ENCODE measurements around the gene ST8SIA5.

Gene ST8SIA5

GRCh38 chr18:46793565-46793964 lies 36.7 kb upstream of the ST8SIA5 start:
- H3K4me3 ChIP-seq (ENCODE audit: low read depth, low read length, poor library complexity, severe bottlenecking) = no peak overlapping the region
- no peaks in the 10 kb centered on the region for H3K36me3 ChIP-seq (ENCODE audit: insufficient read depth, low read length)
- TF ChIP-seq EZH2 (IDR thresholded peaks at IDR 0.05; ENCODE audit: borderline replicate concordance, low read length) (no peak), CTCF (IDR thresholded peaks at IDR 0.05; ENCODE audit: low read length) (peak; percentile 15; the same call in 1 of the 2 replicates)
- H3K27ac ChIP-seq (ENCODE audit: low read depth, low read length, poor library complexity, severe bottlenecking) = no peak overlapping the region
- H3K79me2 ChIP-seq (ENCODE audit: insufficient read depth, low read length) = no peaks in the 10 kb centered on the region
- H2AFZ ChIP-seq (ENCODE audit: low read length) = no peak overlapping the region
- no peaks in the 10 kb centered on the region for H3K27me3 ChIP-seq (ENCODE audit: insufficient read depth, low read length)
- H4K20me1 ChIP-seq (ENCODE audit: insufficient read depth, low read length) = no peaks in the 10 kb centered on the region
- H3F3A ChIP-seq (ENCODE audit: insufficient read depth, low read length) = no peaks in the 10 kb centered on the region
- H3K9ac ChIP-seq (ENCODE audit: low read length) = no peak overlapping the region
- no peak overlapping the region for H3K4me2 ChIP-seq (ENCODE audit: low read length)
- H3K4me1 ChIP-seq (ENCODE audit: insufficient read depth, low read length, severe bottlenecking) = no peaks in the 10 kb centered on the region
- H3K9me3 ChIP-seq (ENCODE audit: low read length) = no peaks in the 10 kb centered on the region
- H3K9me2 ChIP-seq (ENCODE audit: low read depth, low read length) = no peaks in the 10 kb centered on the region

GRCh38 chr18:46789088-46789487 lies 32.2 kb upstream of the ST8SIA5 start:
- TF ChIP-seq EZH2 (IDR thresholded peaks at IDR 0.05; ENCODE audit: borderline replicate concordance, low read length) = no peak
- TF ChIP-seq CTCF (IDR thresholded peaks at IDR 0.05; ENCODE audit: low read length) = no peak
- no peak overlapping the region for H3K4me2 ChIP-seq (ENCODE audit: low read length)
- no peak overlapping the region for H3K27ac ChIP-seq (ENCODE audit: low read depth, low read length, poor library complexity, severe bottlenecking)
- no peak overlapping the region for H2AFZ ChIP-seq (ENCODE audit: low read length)
- no peaks in the 10 kb centered on the region for H3K4me1 ChIP-seq (ENCODE audit: insufficient read depth, low read length, severe bottlenecking)
- no peak overlapping the region for H3K9ac ChIP-seq (ENCODE audit: low read length)
- H3F3A ChIP-seq (ENCODE audit: insufficient read depth, low read length) = no peaks in the 10 kb centered on the region
- no peaks in the 10 kb centered on the region for H3K79me2 ChIP-seq (ENCODE audit: insufficient read depth, low read length)
- H3K4me3 ChIP-seq (ENCODE audit: low read depth, low read length, poor library complexity, severe bottlenecking) = no peak overlapping the region
- no peaks in the 10 kb centered on the region for H3K27me3 ChIP-seq (ENCODE audit: insufficient read depth, low read length)
- no peaks in the 10 kb centered on the region for H4K20me1 ChIP-seq (ENCODE audit: insufficient read depth, low read length)
- H3K9me2 ChIP-seq (ENCODE audit: low read depth, low read length) = no peaks in the 10 kb centered on the region
- no peaks in the 10 kb centered on the region for H3K36me3 ChIP-seq (ENCODE audit: insufficient read depth, low read length)
- peaks cover 9% of the 10 kb centered on the region for H3K9me3 ChIP-seq (ENCODE audit: low read length)

- no peak overlapping the region for H3K9ac ChIP-seq (ENCODE audit: low read length)
- H3K9me3 ChIP-seq (ENCODE audit: low read length) = peaks cover 9% of the 10 kb centered on the region
- H3K79me2 ChIP-seq (ENCODE audit: insufficient read depth, low read length) = no peaks in the 10 kb centered on the region
- H3K4me1 ChIP-seq (ENCODE audit: insufficient read depth, low read length, severe bottlenecking) = no peaks in the 10 kb centered on the region
- no peak overlapping the region for H3K4me3 ChIP-seq (ENCODE audit: low read depth, low read length, poor library complexity, severe bottlenecking)
- H4K20me1 ChIP-seq (ENCODE audit: insufficient read depth, low read length) = no peaks in the 10 kb centered on the region
- H3K36me3 ChIP-seq (ENCODE audit: insufficient read depth, low read length) = no peaks in the 10 kb centered on the region
- TF ChIP-seq EZH2 (IDR thresholded peaks at IDR 0.05; ENCODE audit: borderline replicate concordance, low read length) = no peak
- TF ChIP-seq CTCF (IDR thresholded peaks at IDR 0.05; ENCODE audit: low read length) = no peak
- no peak overlapping the region for H2AFZ ChIP-seq (ENCODE audit: low read length)
- no peak overlapping the region for H3K4me2 ChIP-seq (ENCODE audit: low read length)
- no peak overlapping the region for H3K27ac ChIP-seq (ENCODE audit: low read depth, low read length, poor library complexity, severe bottlenecking)
- H3K27me3 ChIP-seq (ENCODE audit: insufficient read depth, low read length) = no peaks in the 10 kb centered on the region
- H3K9me2 ChIP-seq (ENCODE audit: low read depth, low read length) = no peaks in the 10 kb centered on the region
- no peaks in the 10 kb centered on the region for H3F3A ChIP-seq (ENCODE audit: insufficient read depth, low read length)
These were observed 30.8 kb upstream of the ST8SIA5 start for GRCh38 chr18:46787674-46788073.

Measured in OCI-LY1 (cell line).